ENCODE data around the gene PLXNA4.

DNA sequence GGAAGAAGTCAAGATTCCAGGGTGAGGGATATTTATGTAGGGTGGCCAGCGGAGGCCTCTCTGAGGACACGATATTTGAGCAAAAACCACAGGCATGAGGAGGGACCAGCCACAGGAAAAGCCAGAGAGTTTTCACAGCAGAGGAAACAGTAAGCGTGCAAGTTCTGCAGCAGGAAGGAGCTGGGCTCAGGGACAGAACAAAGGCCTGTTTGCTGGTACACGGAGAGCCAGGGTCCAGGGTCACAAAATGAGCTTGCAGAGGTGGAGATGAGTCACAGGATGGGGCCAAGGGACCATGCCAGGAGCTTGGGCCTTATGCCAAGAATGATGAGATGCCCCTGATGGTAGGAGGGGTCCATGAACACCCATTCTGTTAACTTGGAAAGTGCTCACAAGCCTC lies 283.5 kb downstream of the PLXNA4 start:
- TF ChIP-seq POLR2AphosphoS5 (IDR thresholded peaks at IDR 0.05): no peak
- TF ChIP-seq, protein P1, sequence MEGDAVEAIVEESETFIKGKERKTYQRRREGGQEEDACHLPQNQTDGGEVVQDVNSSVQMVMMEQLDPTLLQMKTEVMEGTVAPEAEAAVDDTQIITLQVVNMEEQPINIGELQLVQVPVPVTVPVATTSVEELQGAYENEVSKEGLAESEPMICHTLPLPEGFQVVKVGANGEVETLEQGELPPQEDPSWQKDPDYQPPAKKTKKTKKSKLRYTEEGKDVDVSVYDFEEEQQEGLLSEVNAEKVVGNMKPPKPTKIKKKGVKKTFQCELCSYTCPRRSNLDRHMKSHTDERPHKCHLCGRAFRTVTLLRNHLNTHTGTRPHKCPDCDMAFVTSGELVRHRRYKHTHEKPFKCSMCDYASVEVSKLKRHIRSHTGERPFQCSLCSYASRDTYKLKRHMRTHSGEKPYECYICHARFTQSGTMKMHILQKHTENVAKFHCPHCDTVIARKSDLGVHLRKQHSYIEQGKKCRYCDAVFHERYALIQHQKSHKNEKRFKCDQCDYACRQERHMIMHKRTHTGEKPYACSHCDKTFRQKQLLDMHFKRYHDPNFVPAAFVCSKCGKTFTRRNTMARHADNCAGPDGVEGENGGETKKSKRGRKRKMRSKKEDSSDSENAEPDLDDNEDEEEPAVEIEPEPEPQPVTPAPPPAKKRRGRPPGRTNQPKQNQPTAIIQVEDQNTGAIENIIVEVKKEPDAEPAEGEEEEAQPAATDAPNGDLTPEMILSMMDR (IDR thresholded peaks at IDR 0.05): no peak

All from stomach (tissue), 4 donors.